Fibroblast of skin of right biceps (primary cell): ENCODE measurements around the gene VAC14.
A peak's percentile ranks its signal among the peaks of the same experiment; 100 is the strongest.
"Not testable (repeated sequence)": the region's sequence is repeated elsewhere in the genome, so short reads cannot be mapped to it uniquely, and the experiment has no call there.

Experiments used
- DNase-seq: peaks from one replicate; pipeline ENCODE4 v3.0.0-alpha.2; 2013

Gene VAC14

GRCh38 chr16:70800781-70801480 is at the start of gene VAC14:
VAC14 (minus strand) TSS chr16:70801158; CDS start chr16:70800900, 258 bp downstream.
- peak; percentile 78 for DNase-seq

- not testable (repeated sequence) for DNase-seq
Measured at GRCh38 chr16:70823498-70824118, 22.6 kb upstream of the VAC14 start.

- not testable (repeated sequence) for DNase-seq
Measured at GRCh38 chr16:70822734-70823133, 21.8 kb upstream of the VAC14 start.

- not testable (repeated sequence) for DNase-seq
Measured at GRCh38 chr16:70818088-70818487, 17.1 kb upstream of the VAC14 start.

GRCh38 chr16:70809392-70810060 is 8.6 kb upstream of the VAC14 start:
- no peak for DNase-seq

GRCh38 chr16:70808371-70808770 is 7.4 kb upstream of the VAC14 start:
- DNase-seq, result no peak

GRCh38 chr16:70805787-70806186 is 4.8 kb upstream of the VAC14 start:
- DNase-seq, result peak; percentile 84

- DNase-seq, result no peak
Measured at GRCh38 chr16:70805380-70805779, 4.4 kb upstream of the VAC14 start.

- DNase-seq, result no peak
Measured at GRCh38 chr16:70804734-70805169, 3.8 kb upstream of the VAC14 start.

- peak; percentile 76 for DNase-seq
Measured at GRCh38 chr16:70804153-70804733, 3.3 kb upstream of the VAC14 start.

GRCh38 chr16:70803319-70803718 is 2.4 kb upstream of the VAC14 start:
- no peak for DNase-seq

GRCh38 chr16:70801611-70802010 is 653 bp upstream of the VAC14 start:
- no peak for DNase-seq

- DNase-seq, result no peak
Measured at GRCh38 chr16:70800311-70800710, 647 bp downstream of the VAC14 start.

GRCh38 chr16:70796301-70796700 is 4.7 kb downstream of the VAC14 start:
- DNase-seq, result no peak

GRCh38 chr16:70795296-70795912 is 5.6 kb downstream of the VAC14 start:
- DNase-seq, result no peak

- DNase-seq, result no peak
Measured at GRCh38 chr16:70793851-70794502, 7.0 kb downstream of the VAC14 start.

- no peak for DNase-seq
Measured at GRCh38 chr16:70790815-70791214, 10.1 kb downstream of the VAC14 start.

- no peak for DNase-seq
Measured at GRCh38 chr16:70789595-70790447, 11.1 kb downstream of the VAC14 start.

GRCh38 chr16:70788668-70789594 is 12.0 kb downstream of the VAC14 start:
- peak; percentile 64 for DNase-seq

- DNase-seq, result no peak
Measured at GRCh38 chr16:70786020-70786755, 14.8 kb downstream of the VAC14 start.
